Motor neuron (in vitro differentiated cells): ENCODE data around the gene SDHB. TPM values are rescaled to one million over a fixed set of nuclear protein-coding genes. Genes with fewer than 3 reads are reported as not detected.

Source experiments
- ATAC-seq, 8 experiments: fragments of 200-7000 bp; cut with Tn5 transposase; replicated peaks in 6 of 8; 2 replicates each; pipeline ENCODE4 v1.8.0; 2021; ENCODE audit warnings: mild to moderate bottlenecking in 8 of 8, moderate library complexity in 8 of 8
- H3K27ac ChIP-seq, 2 donors: fragments of 250-450 bp; sonication (Bioruptor Pico); 2 replicates each; pipeline ENCODE4 v1.9.0; 2021; ENCODE audit warnings: antibody characterized with exemption in 2 of 2, mild to moderate bottlenecking in 2 of 2, moderate library complexity in 1 of 2
- H3K4me1 ChIP-seq, 2 donors: fragments of 250-450 bp; sonication (Bioruptor Pico); replicated peaks in 1 of 2; 2 replicates each; pipeline ENCODE4 v1.6.1; 2021; ENCODE audit warnings: antibody characterized with exemption in 2 of 2, mild to moderate bottlenecking in 2 of 2, moderate library complexity in 1 of 2
- H3K4me3 ChIP-seq, 5 donors: fragments of 250-450 bp; sonication (Bioruptor Pico); 2 replicates each; pipeline ENCODE4 v1.9.0; 2021; ENCODE audit warnings: antibody characterized with exemption in 5 of 5, mild to moderate bottlenecking in 5 of 5, moderate library complexity in 4 of 5
- WGBS, 10 experiments: fragments of 450-650 bp; shearing (Covaris generic); methylation state at CpG; one replicate each; pipeline ENCODE4 v1.0.0; 2022; 5-methylcytosine and 5-hydroxymethylcytosine counted together
- in situ Hi-C, 9 experiments: fragments of 400-800 bp; cut with MboI; loops; one replicate each; pipeline ENCODE4 v1.15.0; 2021; ENCODE audit warnings: low sequenced_read_pairs in 9 of 9, low pct_unique_long_range_greater_than_20kb in 2 of 9; ENCODE audit not compliant: unreplicated experiment in 9 of 9
- total RNA-seq, 8 experiments: library from RNA; unstranded; fragments of 300-600 nt; gene quantifications; 2 replicates each; pipeline versions ENCODE4 v1.2.3 to v1.2.4, GENCODE V29; 2022

The SDHB gene
- total RNA-seq, 8 experiments from 2014 or later = 75.1 to 161 (median 96.1) TPM

DNA sequence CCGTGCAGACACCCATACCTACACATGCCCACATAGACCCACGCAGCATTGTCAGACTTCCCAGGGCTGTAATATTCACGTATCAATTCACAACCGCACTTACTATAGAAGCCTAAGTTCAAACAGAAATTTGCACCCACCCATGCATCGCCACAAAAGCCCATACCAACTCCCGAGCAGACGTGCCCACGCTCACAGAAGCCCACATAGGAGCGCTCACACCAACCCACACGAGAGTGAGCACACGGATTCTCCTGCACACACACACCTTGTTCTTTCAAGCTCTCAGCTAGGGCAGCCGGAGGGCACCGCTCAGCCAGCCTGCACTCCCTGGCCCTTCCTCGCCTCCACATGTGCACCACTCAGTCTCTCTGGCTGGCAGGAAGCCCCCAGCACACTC, 78.0 kb downstream of the SDHB start:
- in situ Hi-C loops = no loop called here
- Histone ChIP-seq H3K4me3 (no peak overlapping the region), H3K4me1 (peaks cover 28 to 41% of the 10 kb centered on the region in 2 donors), H3K27ac (no peak overlapping the region)
- WGBS, 10 experiments = 60 to 100% (median 79%) methylated on average over 1 to 7 of the region's 14 CpGs; no CpG with 5 or more reads in 4 of the 10 experiments
- no peak for ATAC-seq

DNA sequence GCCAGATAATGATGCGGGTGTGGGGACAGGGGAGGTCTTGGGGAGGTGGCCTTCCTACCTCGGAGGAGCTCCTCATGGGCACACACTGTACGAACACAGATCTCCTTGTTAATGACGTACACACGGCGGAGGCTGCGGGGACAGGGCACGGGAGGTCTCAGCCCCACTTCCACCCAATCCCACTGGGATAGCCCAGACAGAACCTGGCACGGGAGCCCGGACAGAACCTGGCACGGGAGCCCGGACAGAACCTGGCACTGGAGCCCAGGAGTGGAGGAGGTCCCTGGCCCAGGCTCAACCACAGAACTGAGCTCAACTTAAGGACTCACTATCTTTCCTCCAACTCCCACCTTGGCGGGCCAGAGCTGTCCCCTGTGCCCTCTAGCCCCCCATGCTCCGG, 78.6 kb downstream of the SDHB start:
- no peak for ATAC-seq
- Histone ChIP-seq H3K27ac (no peak overlapping the region), H3K4me1 (peaks cover 28 to 36% of the 10 kb centered on the region in 2 donors), H3K4me3 (no peak overlapping the region)
- in situ Hi-C loops = no loop called here
- WGBS, 10 experiments = 53 to 100% (median 100%) methylated on average over 1 to 5 of the region's 14 CpGs; no CpG with 5 or more reads in 5 of the 10 experiments

DNA sequence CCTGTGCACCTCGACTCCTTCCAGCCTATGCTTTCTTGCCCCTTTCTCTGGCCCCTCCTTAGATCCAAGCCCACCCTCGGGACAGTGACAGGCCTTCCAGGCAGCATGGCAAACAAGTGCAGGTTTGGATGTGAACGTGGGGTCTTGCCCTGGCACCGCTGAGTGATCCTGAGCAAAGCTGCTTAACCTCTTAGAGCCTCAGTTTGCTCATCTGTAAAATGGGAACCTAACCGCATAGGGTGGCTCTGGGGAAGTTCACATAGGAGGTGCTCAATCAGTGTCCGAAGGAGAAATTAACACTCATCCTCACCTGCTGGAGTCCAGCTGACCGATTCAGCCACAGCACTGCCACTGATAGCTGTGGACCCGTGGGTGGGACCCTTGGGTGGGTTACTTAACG, 80.6 kb downstream of the SDHB start:
- Histone ChIP-seq H3K27ac (peak overlapping the region in 1 of 2 donors; percentile 38), H3K4me3 (no peak overlapping the region), H3K4me1 (peaks cover 14 to 19% of the 10 kb centered on the region in 2 donors)
- no peak for ATAC-seq
- in situ Hi-C loops = no loop called here
- WGBS, 10 experiments = 47 to 100% (median 96%) methylated on average over 1 to 6 of the region's 9 CpGs; no CpG with 5 or more reads in 4 of the 10 experiments

DNA sequence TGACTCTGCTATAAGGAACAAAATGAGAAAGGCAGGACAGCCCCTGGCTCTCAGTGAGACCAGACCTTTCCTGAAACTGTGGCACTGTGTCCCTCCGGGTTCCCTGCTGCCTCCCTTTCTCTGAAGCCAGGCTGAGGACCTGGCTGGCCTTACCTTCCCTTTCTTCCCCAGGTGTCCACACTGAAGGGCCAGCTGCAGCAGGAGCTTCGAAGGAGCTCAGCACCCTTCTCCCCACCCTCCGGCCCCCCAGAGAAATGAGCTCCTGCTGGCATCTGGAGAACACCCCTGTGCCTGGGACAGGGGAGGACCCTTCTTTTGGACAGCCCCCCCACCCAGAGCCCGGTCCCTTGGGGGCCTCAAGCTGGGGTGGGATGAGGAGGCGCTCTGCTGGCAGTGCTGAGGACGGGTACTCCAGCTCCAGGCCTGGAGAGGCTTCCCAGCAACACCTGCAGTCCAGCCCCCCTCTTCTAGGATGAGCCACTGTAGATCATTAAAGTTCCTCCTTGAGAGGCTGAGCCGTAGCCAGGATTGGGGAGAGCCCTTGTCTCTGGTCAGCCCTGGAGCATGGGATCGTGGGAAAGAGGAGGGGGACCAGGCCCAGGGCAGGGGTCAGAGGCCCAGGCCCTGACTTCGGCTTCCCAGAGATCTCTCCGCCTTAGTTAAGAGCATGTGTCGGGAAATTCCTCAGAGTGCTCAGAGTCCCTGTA, 81.5 kb downstream of the SDHB start:
- WGBS, 10 experiments = 40 to 100% (median 61%) methylated on average over 1 to 5 of the region's 11 CpGs; no CpG with 5 or more reads in 4 of the 10 experiments
- Histone ChIP-seq H3K4me3 (no peak overlapping the region), H3K27ac (peak overlapping the region in 1 of 2 donors; percentile 38), H3K4me1 (peaks cover 14 to 18% of the 10 kb centered on the region in 2 donors)
- ATAC-seq = peak in 4 of 8 experiments; percentile 4 to 11 (median 8)
- in situ Hi-C loops = no loop called here

DNA sequence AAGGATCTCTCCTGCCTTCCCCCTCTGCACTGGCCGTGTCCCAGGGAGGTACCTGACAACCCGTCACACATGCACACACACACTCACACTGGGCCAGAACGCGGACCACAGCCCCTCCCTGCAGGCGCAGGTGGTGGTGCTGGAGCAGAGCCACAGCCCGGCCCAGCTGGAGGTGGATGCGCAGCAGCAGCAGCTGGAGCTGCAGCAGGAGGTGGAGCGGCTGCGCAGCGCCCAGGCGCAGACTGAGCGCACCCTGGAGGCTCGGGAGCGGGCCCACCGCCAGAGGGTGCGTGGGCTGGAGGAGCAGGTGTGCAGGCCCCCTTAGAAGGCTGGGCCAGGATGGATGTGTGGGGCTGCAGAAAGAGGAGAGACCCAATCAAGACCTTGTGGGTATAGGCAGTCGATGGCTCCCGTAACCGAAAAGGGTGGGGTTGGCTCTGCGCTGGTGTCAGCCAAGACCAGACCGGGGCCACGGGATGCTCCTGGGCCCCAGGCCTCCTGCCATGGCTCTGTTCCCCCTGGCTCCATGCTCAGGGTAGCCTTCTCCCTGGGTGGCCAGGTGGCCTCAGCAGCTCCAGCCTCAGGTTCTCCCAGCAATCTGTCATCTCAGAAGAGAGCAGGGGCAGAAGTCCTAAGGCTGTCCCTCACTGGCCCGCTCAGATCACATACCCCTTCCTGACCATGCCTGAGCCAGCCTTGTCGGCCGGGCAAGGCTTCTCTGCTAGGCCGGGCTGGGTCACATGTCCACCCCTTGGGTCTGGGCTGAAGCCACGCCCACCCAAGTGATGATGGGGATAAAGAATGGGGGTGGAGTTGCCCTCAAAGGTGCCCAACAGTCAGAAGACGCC, 82.3 kb downstream of the SDHB start:
- Histone ChIP-seq H3K4me3 (no peak overlapping the region), H3K27ac (no peak overlapping the region), H3K4me1 (peaks cover 14 to 18% of the 10 kb centered on the region in 2 donors)
- WGBS, 10 experiments = 20 to 100% (median 78%) methylated on average over 1 to 15 of the region's 28 CpGs; no CpG with 5 or more reads in 4 of the 10 experiments
- in situ Hi-C loops = no loop called here
- peak; percentile 17 to 70 (median 62) for ATAC-seq

DNA sequence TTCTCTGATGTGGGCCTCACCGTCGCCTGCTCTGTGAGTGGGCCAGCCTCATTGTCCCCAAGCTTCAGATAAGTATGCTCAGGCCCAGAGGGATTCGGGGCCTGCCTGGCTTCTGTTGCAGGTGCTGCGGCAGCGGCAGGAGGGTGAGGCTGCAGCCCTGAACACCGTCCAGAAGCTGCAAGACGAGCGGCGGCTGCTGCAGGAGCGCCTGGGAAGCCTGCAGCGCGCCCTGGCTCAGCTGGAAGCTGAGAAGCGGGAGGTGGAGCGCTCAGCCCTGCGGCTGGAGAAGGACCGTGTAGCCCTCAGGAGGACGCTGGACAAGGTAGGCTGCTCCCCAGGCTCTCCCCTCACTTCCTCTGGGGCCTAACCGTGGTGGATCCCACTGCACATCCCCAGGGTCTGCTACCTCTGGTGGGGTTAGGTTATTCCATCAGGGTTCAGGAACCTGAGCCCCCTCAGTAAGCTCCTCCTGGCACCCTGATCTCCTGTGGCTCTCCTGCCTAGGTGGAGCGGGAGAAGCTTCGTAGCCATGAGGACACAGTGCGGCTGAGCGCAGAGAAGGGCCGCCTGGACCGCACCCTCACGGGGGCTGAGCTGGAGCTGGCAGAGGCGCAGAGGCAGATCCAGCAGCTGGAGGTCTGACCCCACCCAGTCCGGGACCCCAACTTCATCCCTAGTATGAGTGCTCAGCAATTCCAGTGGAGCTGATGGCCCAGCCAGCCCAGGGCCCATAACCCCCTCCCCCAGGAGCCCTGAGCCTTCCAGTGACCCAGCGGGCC, 83.5 kb downstream of the SDHB start:
- H3K4me3 ChIP-seq = no peak overlapping the region
- no peak overlapping the region for H3K27ac ChIP-seq
- no peak for ATAC-seq
- 90 to 100% (median 97%) methylated on average over 1 to 19 of the region's 28 CpGs; no CpG with 5 or more reads in 4 of the 10 experiments for WGBS, 10 experiments
- in situ Hi-C loops = no loop called here
- H3K4me1 ChIP-seq = peaks cover 14 to 18% of the 10 kb centered on the region in 2 donors

DNA sequence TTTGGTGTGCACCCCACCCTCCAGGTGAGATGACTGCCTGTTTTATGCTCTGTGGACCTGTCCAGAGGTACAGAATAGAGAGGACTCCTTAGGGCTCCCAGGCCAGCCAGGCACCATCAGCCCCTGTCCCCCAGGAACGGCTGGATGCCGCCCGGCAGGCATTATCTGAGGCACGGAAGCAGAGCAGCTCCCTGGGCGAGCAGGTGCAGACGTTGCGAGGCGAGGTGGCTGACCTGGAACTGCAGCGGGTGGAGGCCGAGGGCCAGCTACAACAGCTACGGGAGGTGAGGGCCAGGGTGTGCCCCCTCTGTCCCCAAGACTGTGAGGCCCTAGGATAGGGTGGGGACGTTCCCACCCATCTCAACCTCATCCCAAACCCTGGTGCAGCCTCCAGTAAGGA, 84.2 kb downstream of the SDHB start:
- no peak overlapping the region for H3K4me3 ChIP-seq
- WGBS, 10 experiments = 80 to 97% (median 83%) methylated on average over 1 to 10 of the region's 12 CpGs; no CpG with 5 or more reads in 5 of the 10 experiments
- in situ Hi-C loops = no loop called here
- H3K27ac ChIP-seq = no peak overlapping the region
- ATAC-seq = no peak
- peaks cover 14 to 18% of the 10 kb centered on the region in 2 donors for H3K4me1 ChIP-seq

DNA sequence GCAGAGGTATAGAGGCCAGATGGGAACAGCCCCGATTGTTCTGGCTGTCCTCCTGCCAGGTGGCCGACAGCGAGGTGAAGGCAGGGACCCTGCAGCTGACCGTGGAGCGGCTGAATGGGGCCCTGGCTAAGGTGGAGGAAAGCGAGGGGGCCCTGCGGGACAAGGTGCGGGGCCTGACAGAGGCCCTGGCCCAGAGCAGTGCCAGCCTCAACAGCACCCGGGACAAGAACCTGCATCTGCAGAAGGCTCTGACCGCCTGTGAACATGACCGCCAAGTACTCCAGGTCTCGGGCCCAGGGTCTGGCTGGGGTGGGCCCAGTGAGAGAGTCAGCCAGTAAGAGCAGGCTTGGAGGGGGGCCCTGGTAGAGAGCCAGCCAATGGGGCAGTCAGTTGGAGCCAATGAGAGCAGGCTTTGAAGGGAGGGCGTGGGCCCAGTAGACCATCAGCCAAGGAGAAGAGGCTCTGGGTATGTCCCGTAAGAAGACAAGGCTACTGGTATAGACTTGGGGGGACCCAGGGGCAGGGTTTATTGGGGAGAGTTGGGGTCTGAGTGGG, 84.7 kb downstream of the SDHB start:
- no peak overlapping the region for H3K27ac ChIP-seq
- peak in 1 of 8 experiments; percentile 59 for ATAC-seq
- in situ Hi-C loops = no loop called here

More for the DNA sequence above, 84.7 kb downstream of the SDHB start:
- H3K4me3 ChIP-seq = no peak overlapping the region
- WGBS, 10 experiments = 40 to 97% (median 88%) methylated on average over 1 to 9 of the region's 14 CpGs; no CpG with 5 or more reads in 5 of the 10 experiments
- H3K4me1 ChIP-seq = peaks cover 14 to 18% of the 10 kb centered on the region in 2 donors

Other genes starting within 250 kb of the SDHB start
- gene RNU1-2, start 158.1 kb downstream of the SDHB start, total RNA-seq = over 10,000 TPM; 10,501 to 35,099 (median 17,750) TPM
- gene CROCC, start 132.1 kb downstream of the SDHB start, total RNA-seq = 10 to 100 TPM; 10.3 to 30.4 (median 15.6) TPM
- 100 to 1,000 TPM in 1 of 8 experiments, 10 to 100 TPM in 6, 1 to 10 TPM in 1; 8.8 to 144 (median 23.7) TPM for gene MFAP2, start 73.4 kb downstream of the SDHB start, total RNA-seq
- gene ATP13A2, start 42.1 kb downstream of the SDHB start, total RNA-seq = 10 to 100 TPM; 32.2 to 80.0 (median 55.8) TPM
- 1 to 10 TPM in 7 of 8 experiments, under 1 TPM in 1; 0.92 to 5.3 (median 2.0) TPM for gene PADI2, start 65.4 kb upstream of the SDHB start, total RNA-seq
- 1 to 10 TPM in 2 of 8 experiments, under 1 TPM in 5, not detected in 1; 0.05 to 1.1 (median 0.29) TPM for gene PADI1, start 151.1 kb upstream of the SDHB start, total RNA-seq
- under 1 TPM in 4 of 8 experiments, not detected in 4; 0.04 to 0.14 (median 0.12) TPM for gene PADI3, start 195.1 kb upstream of the SDHB start, total RNA-seq